Naive B cell (primary cell): ENCODE measurements around the gene FGFBP1. TPM values are rescaled to one million over a fixed set of nuclear protein-coding genes. Genes with fewer than 3 reads are reported as not detected.
"Not testable (repeated sequence)": the region's sequence is repeated elsewhere in the genome, so short reads cannot be mapped to it uniquely, and the experiment has no call there.

Experiments
- ATAC-seq, 2 donors: fragments of 150-1000 bp; cut with Tn5 transposase; 2 replicates each; pipeline ENCODE4 v1.10.0; 2021; ENCODE audit warnings: low read depth in 2 of 2, mild to moderate bottlenecking in 2 of 2, moderate library complexity in 2 of 2
- DNase-seq: peaks from one replicate; pipeline ENCODE4 v3.0.0; 2022
- H3K27ac Mint-ChIP-seq, 6 donors: one replicate each; pipeline ENCODE4 v1.8.0; 2020 to 2022; ENCODE audit warnings: mild to moderate bottlenecking in 6 of 6, mixed read lengths in 6 of 6, moderate library complexity in 5 of 6, inconsistent platforms in 2 of 6
- H3K27me3 Mint-ChIP-seq, 3 donors: one replicate each; pipeline ENCODE4 v1.8.0; 2021 to 2022; ENCODE audit warnings: mixed read lengths in 3 of 3, mild to moderate bottlenecking in 1 of 3
- H3K36me3 Mint-ChIP-seq, 2 donors: one replicate each; pipeline ENCODE4 v1.8.0; 2020 to 2022; ENCODE audit warnings: mixed read lengths in 2 of 2, inconsistent platforms in 1 of 2, mild to moderate bottlenecking in 1 of 2
- H3K4me1 Mint-ChIP-seq, 3 donors: one replicate each; pipeline ENCODE4 v1.8.0; 2020 to 2022; ENCODE audit warnings: mixed read lengths in 3 of 3, inconsistent platforms in 1 of 3, mild to moderate bottlenecking in 1 of 3, moderate library complexity in 1 of 3
- H3K4me3 Mint-ChIP-seq, 8 donors: one replicate each; pipeline ENCODE4 v1.8.0; 2020 to 2022; ENCODE audit warnings: mild to moderate bottlenecking in 8 of 8, mixed read lengths in 8 of 8, moderate library complexity in 8 of 8, inconsistent platforms in 2 of 8
- H3K9me3 Mint-ChIP-seq, 7 donors: one replicate each; pipeline ENCODE4 v1.8.0; 2020 to 2022; ENCODE audit warnings: mixed read lengths in 7 of 7, mild to moderate bottlenecking in 5 of 7, inconsistent platforms in 2 of 7, moderate library complexity in 1 of 7
- polyA plus RNA-seq, 6 donors: library from polyadenylated mRNA; unstranded; fragments of 300-500 nt; fragmentation: Illumina TruSeq; gene quantifications; one replicate each; pipeline ENCODE4 v1.2.3, GENCODE V29; 2021; ENCODE audit warnings: low read depth in 6 of 6

FGFBP1 gene
- polyA plus RNA-seq, 6 donors from 2014 or later = not detected

- not testable (repeated sequence) for H3K36me3 Mint-ChIP-seq, ATAC-seq, H3K4me3 Mint-ChIP-seq, DNase-seq, H3K27ac Mint-ChIP-seq, H3K4me1 Mint-ChIP-seq
- Mint-ChIP-seq H3K27me3 (peaks cover 10 to 20% (median 16%) of the 10 kb centered on the region in 3 donors), H3K9me3 (peaks cover 3 to 12% (median 5%) of the 10 kb centered on the region in 7 donors)
Measured at GRCh38 chr4:15916358-15916757, 22.2 kb downstream of the FGFBP1 start.

DNA sequence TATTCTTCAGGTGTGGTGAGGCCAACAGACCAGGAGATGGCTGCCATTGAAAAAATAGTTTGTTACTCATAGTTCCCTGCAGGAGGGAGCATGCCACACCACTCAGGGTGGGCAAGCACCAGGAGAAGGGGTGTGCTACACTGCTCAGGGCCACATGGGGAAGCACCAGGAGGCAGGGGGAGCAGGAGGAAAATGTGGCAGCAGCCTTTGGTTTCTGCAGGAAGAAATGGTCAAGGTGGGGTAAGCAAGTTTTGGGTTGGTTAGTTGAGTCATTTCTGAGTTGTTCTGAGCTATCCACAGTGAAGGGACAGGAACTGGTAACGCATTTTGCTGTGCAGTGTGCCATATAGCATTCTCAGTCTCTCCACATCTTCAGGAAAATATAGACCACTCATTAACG, 23.8 kb downstream of the FGFBP1 start:
- Mint-ChIP-seq H3K4me3 (no peak overlapping the region), H3K9me3 (peaks cover 3 to 12% (median 5%) of the 10 kb centered on the region in 7 donors), H3K36me3 (peaks cover 0 to 6% of the 10 kb centered on the region in 2 donors), H3K27ac (no peak overlapping the region), H3K27me3 (peaks cover 10 to 18% (median 14%) of the 10 kb centered on the region in 3 donors), H3K4me1 (no peaks in the 10 kb centered on the region)
- ATAC-seq (no peak), DNase-seq (no peak)

DNA sequence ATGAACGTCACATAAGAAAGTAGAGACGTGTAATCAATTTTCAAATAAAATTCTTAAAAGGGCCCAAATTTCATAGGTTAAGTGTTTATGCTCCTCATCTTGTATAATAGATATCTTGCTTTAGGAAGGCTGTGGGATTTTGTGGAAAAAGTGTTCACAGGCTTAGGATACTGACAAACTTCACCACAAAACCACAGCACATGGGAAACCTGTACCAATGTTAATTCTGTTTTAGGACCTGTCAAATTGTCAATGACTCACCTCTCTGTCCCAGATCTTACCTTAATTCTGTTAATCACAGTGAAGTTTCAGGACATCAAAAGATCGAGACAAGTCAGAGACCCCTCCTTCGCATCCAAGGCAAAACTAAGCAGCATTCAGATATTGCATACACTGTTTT, 24.2 kb downstream of the FGFBP1 start:
- Mint-ChIP-seq H3K9me3 (peaks cover 3 to 12% (median 5%) of the 10 kb centered on the region in 7 donors), H3K4me3 (no peak overlapping the region), H3K36me3 (peaks cover 0 to 6% of the 10 kb centered on the region in 2 donors)

GRCh38 chr4:15913631-15913970, 24.9 kb downstream of the FGFBP1 start:
- no peak for ATAC-seq
- Mint-ChIP-seq H3K27ac (no peak overlapping the region), H3K4me1 (no peaks in the 10 kb centered on the region), H3K27me3 (peaks cover 4 to 7% (median 7%) of the 10 kb centered on the region in 3 donors), H3K36me3 (peaks cover 0 to 6% of the 10 kb centered on the region in 2 donors), H3K9me3 (peaks cover 3 to 12% (median 5%) of the 10 kb centered on the region in 7 donors), H3K4me3 (no peak overlapping the region)
- no peak for DNase-seq

More for the DNA sequence above, 24.2 kb downstream of the FGFBP1 start:
- Mint-ChIP-seq H3K27me3 (peaks cover 10 to 14% (median 10%) of the 10 kb centered on the region in 3 donors), H3K27ac (peak overlapping the region in 1 of 6 donors; percentile 40), H3K4me1 (no peaks in the 10 kb centered on the region)
- no peak for DNase-seq
- ATAC-seq = no peak

GRCh38 chr4:15912961-15913630, 25.4 kb downstream of the FGFBP1 start:
- H3K9me3 Mint-ChIP-seq = peaks cover 3 to 12% (median 5%) of the 10 kb centered on the region in 7 donors
- H3K4me3 Mint-ChIP-seq = no peak overlapping the region
- peak overlapping the region in 1 of 6 donors; percentile 6 for H3K27ac Mint-ChIP-seq
- peaks cover 0 to 6% of the 10 kb centered on the region in 2 donors for H3K36me3 Mint-ChIP-seq
- H3K27me3 Mint-ChIP-seq = peaks cover 0 to 7% (median 4%) of the 10 kb centered on the region in 3 donors
- no peak for ATAC-seq
- no peak for DNase-seq
- no peaks in the 10 kb centered on the region for H3K4me1 Mint-ChIP-seq

DNA sequence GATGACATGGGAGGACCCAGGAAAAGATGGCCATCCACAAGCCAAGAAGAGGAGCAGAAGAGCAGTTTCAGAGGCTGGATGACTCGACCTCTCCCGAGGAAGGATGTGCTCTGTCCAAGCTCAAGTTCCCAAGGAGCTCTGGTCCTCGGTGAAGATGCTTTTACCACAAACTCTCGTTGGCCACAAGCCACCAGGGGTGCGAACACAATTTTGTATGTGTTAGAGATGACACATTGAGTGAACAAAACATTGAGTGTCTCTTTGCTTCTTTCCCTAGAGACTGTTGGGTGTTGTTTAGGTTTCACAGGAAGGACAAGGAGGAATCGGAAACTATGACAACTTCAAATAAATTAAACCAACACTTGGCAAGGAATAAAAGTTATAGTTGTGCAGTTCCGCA, 26.3 kb downstream of the FGFBP1 start:
- no peak for ATAC-seq
- H3K36me3 Mint-ChIP-seq = peaks cover 0 to 6% of the 10 kb centered on the region in 2 donors
- H3K27ac Mint-ChIP-seq = no peak overlapping the region
- peaks cover 0 to 8% (median 6%) of the 10 kb centered on the region in 3 donors for H3K27me3 Mint-ChIP-seq
- H3K9me3 Mint-ChIP-seq = peaks cover 3 to 12% (median 5%) of the 10 kb centered on the region in 7 donors
- no peak for DNase-seq
- H3K4me3 Mint-ChIP-seq = no peak overlapping the region
- H3K4me1 Mint-ChIP-seq = no peaks in the 10 kb centered on the region

GRCh38 chr4:15910155-15910940, 28.2 kb downstream of the FGFBP1 start:
- no peak for ATAC-seq
- Mint-ChIP-seq H3K27ac (no peak overlapping the region), H3K36me3 (no peaks in the 10 kb centered on the region), H3K27me3 (peaks cover 0 to 8% (median 6%) of the 10 kb centered on the region in 3 donors), H3K4me1 (no peaks in the 10 kb centered on the region), H3K9me3 (no peaks in the 10 kb centered on the region), H3K4me3 (no peak overlapping the region)
- DNase-seq = no peak

- no peaks in the 10 kb centered on the region for H3K9me3 Mint-ChIP-seq
- no peaks in the 10 kb centered on the region for H3K4me1 Mint-ChIP-seq
- peaks cover 8 to 25% (median 14%) of the 10 kb centered on the region in 3 donors for H3K27me3 Mint-ChIP-seq
- H3K36me3 Mint-ChIP-seq = no peaks in the 10 kb centered on the region
- no peak overlapping the region for H3K4me3 Mint-ChIP-seq
- H3K27ac Mint-ChIP-seq = no peak overlapping the region
- ATAC-seq = no peak
- no peak for DNase-seq
Measured at GRCh38 chr4:15907430-15907829, 31.1 kb downstream of the FGFBP1 start.

DNA sequence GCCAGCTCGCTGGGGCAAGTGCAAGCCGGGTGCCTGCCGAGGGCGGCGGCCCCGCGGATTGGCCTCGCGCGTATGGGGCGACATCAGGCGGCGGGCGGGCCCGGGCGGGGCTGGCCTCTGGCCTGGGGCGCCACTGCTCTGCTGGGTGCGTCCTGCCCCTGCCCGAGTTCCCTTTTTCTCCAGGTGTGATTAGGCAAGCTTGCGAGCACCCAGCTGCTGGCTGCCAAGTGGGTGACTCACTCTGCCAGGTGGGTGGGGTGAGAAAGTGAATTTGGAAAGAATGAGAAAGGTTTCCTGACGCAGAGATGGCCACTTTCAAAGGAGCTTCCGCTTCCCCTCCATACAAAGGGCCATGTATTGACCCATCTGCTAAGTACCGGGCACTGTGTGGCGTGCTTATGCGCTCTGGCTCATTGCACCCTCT, 32.5 kb downstream of the FGFBP1 start:
- ATAC-seq (peak; percentile 77 to 84), DNase-seq (peak; percentile 29)
- no peaks in the 10 kb centered on the region for H3K36me3 Mint-ChIP-seq
- H3K27me3 Mint-ChIP-seq = peaks cover 15 to 25% (median 19%) of the 10 kb centered on the region in 3 donors
- no peak overlapping the region for H3K27ac Mint-ChIP-seq
- peaks cover 0 to 6% (median 1%) of the 10 kb centered on the region in 3 donors for H3K4me1 Mint-ChIP-seq
- peaks cover 0 to under 1% (median 0%) of the 10 kb centered on the region in 7 donors for H3K9me3 Mint-ChIP-seq
- H3K4me3 Mint-ChIP-seq = no peak overlapping the region

DNA sequence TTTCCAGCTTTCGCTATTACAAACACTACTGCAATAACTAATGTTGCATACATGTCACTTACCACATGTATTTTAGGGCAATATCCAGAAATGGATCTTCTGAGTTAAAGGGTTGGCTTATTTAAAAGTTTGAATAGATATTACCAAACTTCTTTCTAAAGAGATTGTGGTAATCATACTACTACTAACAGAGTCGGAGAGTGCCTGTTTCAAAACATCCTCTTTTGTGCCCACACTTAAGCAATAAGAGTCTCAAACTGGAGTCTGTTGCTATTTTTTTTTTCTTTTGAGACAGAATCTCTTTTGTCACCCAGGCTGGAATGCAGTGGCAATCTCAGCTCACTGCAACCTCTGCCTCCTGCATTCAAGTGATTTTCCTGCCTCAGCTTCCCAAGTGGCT, 35.8 kb downstream of the FGFBP1 start:
- no peak overlapping the region for H3K4me3 Mint-ChIP-seq
- no peak overlapping the region for H3K27ac Mint-ChIP-seq
- peaks cover 0 to 4% (median 0%) of the 10 kb centered on the region in 7 donors for H3K9me3 Mint-ChIP-seq
- H3K4me1 Mint-ChIP-seq = peaks cover 0 to 8% (median 2%) of the 10 kb centered on the region in 3 donors
- ATAC-seq (no peak), DNase-seq (no peak)
- peaks cover 30 to 39% (median 33%) of the 10 kb centered on the region in 3 donors for H3K27me3 Mint-ChIP-seq
- no peaks in the 10 kb centered on the region for H3K36me3 Mint-ChIP-seq

DNA sequence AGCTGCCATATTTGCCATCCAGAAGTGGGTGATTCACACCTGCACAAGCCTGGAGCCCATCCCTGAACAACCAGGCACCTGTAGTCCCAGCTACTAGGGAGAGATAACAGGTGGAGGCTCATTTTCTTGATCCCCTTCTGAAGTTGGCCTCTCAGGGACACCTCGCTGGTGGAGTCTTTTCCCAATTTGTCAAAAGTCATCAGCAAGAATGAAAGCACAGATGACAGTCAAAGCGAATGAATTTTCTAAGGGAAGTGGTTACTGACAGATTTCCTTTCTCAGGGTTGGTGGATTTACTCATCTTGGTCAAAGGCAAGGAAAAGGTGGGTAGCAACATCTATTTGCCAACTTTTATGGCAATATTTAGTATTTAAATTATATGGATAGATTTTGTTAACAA, 36.5 kb downstream of the FGFBP1 start:
- no peak overlapping the region for H3K4me3 Mint-ChIP-seq
- H3K36me3 Mint-ChIP-seq = no peaks in the 10 kb centered on the region
- H3K27me3 Mint-ChIP-seq = peaks cover 26 to 39% (median 33%) of the 10 kb centered on the region in 3 donors
- DNase-seq (no peak), ATAC-seq (no peak)
- peaks cover 0 to 4% (median 0%) of the 10 kb centered on the region in 7 donors for H3K9me3 Mint-ChIP-seq
- H3K4me1 Mint-ChIP-seq = peaks cover 0 to 8% (median 2%) of the 10 kb centered on the region in 3 donors
- no peak overlapping the region for H3K27ac Mint-ChIP-seq

GRCh38 chr4:15901007-15901406, 37.5 kb downstream of the FGFBP1 start:
- peaks cover 0 to 8% (median 2%) of the 10 kb centered on the region in 3 donors for H3K4me1 Mint-ChIP-seq
- H3K27me3 Mint-ChIP-seq = peaks cover 26 to 39% (median 33%) of the 10 kb centered on the region in 3 donors
- no peak for ATAC-seq
- H3K27ac Mint-ChIP-seq = peak overlapping the region in 1 of 6 donors; percentile 70
- no peak overlapping the region for H3K4me3 Mint-ChIP-seq
- peaks cover 0 to 4% (median 0%) of the 10 kb centered on the region in 7 donors for H3K9me3 Mint-ChIP-seq
- DNase-seq = no peak
- H3K36me3 Mint-ChIP-seq = no peaks in the 10 kb centered on the region

- Mint-ChIP-seq H3K9me3 (peaks cover 0 to 4% (median 0%) of the 10 kb centered on the region in 7 donors), H3K4me1 (peaks cover 0 to 8% (median 2%) of the 10 kb centered on the region in 3 donors), H3K27ac (no peak overlapping the region), H3K36me3 (no peaks in the 10 kb centered on the region), H3K4me3 (no peak overlapping the region), H3K27me3 (peaks cover 25 to 30% (median 27%) of the 10 kb centered on the region in 3 donors)
- no peak for DNase-seq
- ATAC-seq = no peak
Measured at GRCh38 chr4:15899511-15899910, 39.0 kb downstream of the FGFBP1 start.
